DOHH2 (cell line): ENCODE data around the gene CRYBG2.

Source experiments
- H3F3A ChIP-seq: fragments of 200-600 bp; sonication (generic), shearing (Covaris generic); 2 replicates; pipeline ENCODE4 v1.6.0; 2016; ENCODE audit warnings: antibody characterized with exemption, mild to moderate bottlenecking; ENCODE audit not compliant: control insufficient read depth, insufficient read depth
- H3K27ac ChIP-seq: fragments of 200-600 bp; sonication (generic); 2 replicates; pipeline ENCODE4 v1.5.1; 2014; ENCODE audit warnings: low read depth, mild to moderate bottlenecking, low read length, moderate library complexity
- H3K27me3 ChIP-seq: fragments of 200-600 bp; sonication (generic); 2 replicates; pipeline ENCODE4 v1.6.1; 2014; ENCODE audit warnings: mild to moderate bottlenecking, low read length, mixed read lengths; ENCODE audit not compliant: control insufficient read depth
- H3K36me3 ChIP-seq: fragments of 200-600 bp; sonication (generic); 2 replicates; pipeline ENCODE4 v1.6.1; 2014; ENCODE audit warnings: mild to moderate bottlenecking, low read length, moderate library complexity, mixed read lengths; ENCODE audit not compliant: control insufficient read depth
- H3K4me1 ChIP-seq: fragments of 200-600 bp; sonication (generic); 2 replicates; pipeline ENCODE4 v1.6.1; 2014; ENCODE audit warnings: mild to moderate bottlenecking, low read length, mixed read lengths; ENCODE audit not compliant: control insufficient read depth
- H3K4me2 ChIP-seq: fragments of 200-600 bp; sonication (generic); 2 replicates; pipeline ENCODE4 v1.6.0; 2014; ENCODE audit warnings: mild to moderate bottlenecking, low read length, moderate library complexity
- H3K4me3 ChIP-seq: fragments of 200-600 bp; sonication (generic); 2 replicates; pipeline ENCODE4 v1.5.1; 2014; ENCODE audit warnings: mild to moderate bottlenecking, low read length, mixed read lengths
- H3K79me2 ChIP-seq: fragments of 200-600 bp; sonication (generic); 2 replicates; pipeline ENCODE4 v1.6.1; 2014; ENCODE audit warnings: mild to moderate bottlenecking, low read length, mixed read lengths; ENCODE audit not compliant: control insufficient read depth
- H3K9me2 ChIP-seq: fragments of 200-600 bp; sonication (generic); replicated peaks from 2 replicates; pipeline ENCODE4 v1.6.1; 2014; ENCODE audit warnings: mild to moderate bottlenecking, low read length, mixed read lengths; ENCODE audit not compliant: control insufficient read depth
- H3K9me3 ChIP-seq: fragments of 200-600 bp; sonication (generic); 2 replicates; pipeline ENCODE4 v1.6.1; 2014; ENCODE audit warnings: antibody characterized with exemption, low read length, mixed read lengths; ENCODE audit not compliant: control insufficient read depth, insufficient read depth
- H4K20me1 ChIP-seq: fragments of 200-600 bp; sonication (generic); 2 replicates; pipeline ENCODE4 v1.6.0; 2014; ENCODE audit warnings: low read depth, mild to moderate bottlenecking, antibody characterized with exemption, low read length, moderate library complexity; ENCODE audit not compliant: control insufficient read depth, insufficient read depth
- EZH2phosphoT487 ChIP-seq: fragments of 200-600 bp; sonication (generic); IDR thresholded peaks from 2 replicates; pipeline ENCODE4 v1.6.1; 2017; ENCODE audit warnings: borderline replicate concordance, mild to moderate bottlenecking, antibody characterized with exemption, low read length, moderate library complexity, mixed read lengths
- TF ChIP-seq, protein P1 (sequence below): fragments of 200-600 bp; sonication (generic); IDR thresholded peaks from one replicate; pipeline ENCODE4 v1.5.1; 2014; ENCODE audit warnings: antibody characterized with exemption, mild to moderate bottlenecking, low read depth, low read length; ENCODE audit not compliant: poor library complexity, severe bottlenecking

CRYBG2 gene

GRCh38 chr1:26361605-26362122 is 7.7 kb upstream of the CRYBG2 start:
- Histone ChIP-seq H3K9me3 (no peaks in the 10 kb centered on the region), H3K9me2 (no peaks in the 10 kb centered on the region), H3K27ac (no peak overlapping the region), H3K4me3 (no peak overlapping the region), H3K79me2 (no peaks in the 10 kb centered on the region), H3K4me2 (no peak overlapping the region), H3K27me3 (peaks cover 59% of the 10 kb centered on the region), H3K36me3 (no peaks in the 10 kb centered on the region), H3F3A (no peaks in the 10 kb centered on the region), H4K20me1 (no peaks in the 10 kb centered on the region), H3K4me1 (peaks cover 4% of the 10 kb centered on the region; the same call in 1 of the 2 replicates)
- TF ChIP-seq EZH2phosphoT487 = no peak
- TF ChIP-seq, protein P1, sequence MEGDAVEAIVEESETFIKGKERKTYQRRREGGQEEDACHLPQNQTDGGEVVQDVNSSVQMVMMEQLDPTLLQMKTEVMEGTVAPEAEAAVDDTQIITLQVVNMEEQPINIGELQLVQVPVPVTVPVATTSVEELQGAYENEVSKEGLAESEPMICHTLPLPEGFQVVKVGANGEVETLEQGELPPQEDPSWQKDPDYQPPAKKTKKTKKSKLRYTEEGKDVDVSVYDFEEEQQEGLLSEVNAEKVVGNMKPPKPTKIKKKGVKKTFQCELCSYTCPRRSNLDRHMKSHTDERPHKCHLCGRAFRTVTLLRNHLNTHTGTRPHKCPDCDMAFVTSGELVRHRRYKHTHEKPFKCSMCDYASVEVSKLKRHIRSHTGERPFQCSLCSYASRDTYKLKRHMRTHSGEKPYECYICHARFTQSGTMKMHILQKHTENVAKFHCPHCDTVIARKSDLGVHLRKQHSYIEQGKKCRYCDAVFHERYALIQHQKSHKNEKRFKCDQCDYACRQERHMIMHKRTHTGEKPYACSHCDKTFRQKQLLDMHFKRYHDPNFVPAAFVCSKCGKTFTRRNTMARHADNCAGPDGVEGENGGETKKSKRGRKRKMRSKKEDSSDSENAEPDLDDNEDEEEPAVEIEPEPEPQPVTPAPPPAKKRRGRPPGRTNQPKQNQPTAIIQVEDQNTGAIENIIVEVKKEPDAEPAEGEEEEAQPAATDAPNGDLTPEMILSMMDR = no peak

DNA sequence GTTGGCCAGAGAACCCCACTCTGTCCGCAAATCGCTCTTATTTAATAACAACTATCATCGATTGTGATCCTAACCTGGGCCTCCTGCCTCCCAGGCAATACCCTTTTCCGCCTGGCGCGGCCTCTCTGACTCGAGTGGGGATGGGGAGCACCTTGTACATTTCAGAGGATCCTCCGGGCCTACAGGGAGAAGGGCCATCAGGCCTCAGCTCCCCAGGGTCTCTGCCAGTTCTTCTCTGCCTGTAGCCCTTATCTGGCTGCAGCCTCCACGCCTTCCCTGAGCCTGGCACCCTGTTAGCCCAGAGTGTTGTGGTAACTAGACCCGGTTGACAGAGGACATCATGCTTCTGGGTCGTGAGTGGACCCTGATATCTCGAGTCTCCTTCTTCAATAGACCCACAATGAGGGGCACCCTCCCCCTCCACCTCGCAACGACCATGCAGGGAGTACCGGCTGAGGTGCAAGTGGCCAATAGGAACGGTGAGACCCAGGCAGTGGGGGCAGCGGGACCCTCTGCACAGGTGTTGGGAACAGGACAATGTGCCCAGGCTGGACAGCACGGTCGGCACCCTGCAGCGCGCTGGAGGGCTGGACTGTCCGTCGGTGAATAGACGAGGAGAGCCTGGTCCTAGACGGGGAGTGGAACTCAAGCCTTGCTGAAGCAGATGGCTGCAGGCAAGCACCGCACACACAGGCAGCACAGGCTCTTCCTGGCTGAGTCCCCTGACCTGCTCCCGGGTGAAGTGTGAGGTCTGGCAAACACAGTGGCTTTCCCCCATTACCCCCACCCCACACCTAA is 7.1 kb upstream of the CRYBG2 start:
- Histone ChIP-seq H3K27me3 (peaks cover 59% of the 10 kb centered on the region), H3K9me3 (no peaks in the 10 kb centered on the region), H3K79me2 (no peaks in the 10 kb centered on the region), H3K4me1 (peaks cover 4% of the 10 kb centered on the region; the same call in 1 of the 2 replicates), H3K4me3 (no peak overlapping the region), H4K20me1 (no peaks in the 10 kb centered on the region), H3K36me3 (no peaks in the 10 kb centered on the region), H3K27ac (no peak overlapping the region), H3K4me2 (no peak overlapping the region), H3K9me2 (no peaks in the 10 kb centered on the region), H3F3A (no peaks in the 10 kb centered on the region)
- TF ChIP-seq EZH2phosphoT487 = no peak
- TF ChIP-seq, protein P1 = no peak

DNA sequence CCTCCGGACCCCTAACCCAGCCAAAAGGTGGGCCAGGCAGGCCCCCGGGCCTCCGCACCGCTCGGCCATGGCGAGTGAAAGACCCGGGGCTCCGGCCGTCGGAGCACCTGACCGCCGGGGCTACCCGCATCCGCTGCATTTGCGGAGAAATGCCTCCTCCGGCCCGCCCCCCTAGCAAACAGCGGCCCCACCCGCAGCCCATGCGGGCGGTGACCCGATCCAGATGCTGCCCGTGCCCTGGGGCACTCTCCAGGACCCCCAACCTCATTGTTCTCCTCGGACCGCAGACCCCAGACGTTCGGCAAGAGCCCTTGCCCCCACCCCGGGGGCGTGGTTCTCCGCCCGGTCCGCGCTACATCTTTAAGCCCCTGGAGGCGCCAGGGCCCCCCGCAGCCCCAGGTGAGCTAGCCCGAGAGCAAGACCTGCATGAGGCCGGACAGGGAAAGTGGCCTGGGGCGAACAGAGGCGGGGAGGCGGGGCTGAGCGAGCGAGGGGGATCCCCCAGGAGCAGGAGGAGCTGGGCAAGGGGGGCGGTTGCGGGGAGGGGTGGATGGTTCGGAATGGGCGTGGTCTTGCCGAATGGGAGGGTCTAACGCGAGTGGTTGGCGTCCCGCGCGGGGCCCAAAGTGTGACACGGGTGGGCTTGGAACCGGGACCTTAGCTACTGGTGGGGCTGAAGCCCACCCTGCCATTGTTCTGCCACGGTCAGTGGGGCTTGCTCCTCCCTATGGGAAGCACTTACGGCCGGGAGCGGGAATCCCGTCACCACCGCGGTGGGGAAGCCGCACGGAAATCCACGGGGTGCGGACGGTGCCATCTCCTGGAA is 6.3 kb upstream of the CRYBG2 start:
- Histone ChIP-seq H3K79me2 (no peaks in the 10 kb centered on the region), H3K27me3 (peaks cover 54% of the 10 kb centered on the region), H3F3A (no peaks in the 10 kb centered on the region), H3K27ac (no peak overlapping the region), H4K20me1 (no peaks in the 10 kb centered on the region), H3K36me3 (no peaks in the 10 kb centered on the region), H3K4me3 (no peak overlapping the region), H3K4me1 (peaks cover 4% of the 10 kb centered on the region; the same call in 1 of the 2 replicates), H3K4me2 (no peak overlapping the region), H3K9me2 (no peaks in the 10 kb centered on the region), H3K9me3 (no peaks in the 10 kb centered on the region)
- peak; percentile 49; the same call in 1 of the 2 replicates for TF ChIP-seq EZH2phosphoT487
- TF ChIP-seq, protein P1 = no peak
